SK-N-SH (cell line): ENCODE data around the gene HHLA2.

Experiments
- CTCF ChIP-seq: fragments of 200-600 bp; sonication (generic); IDR thresholded peaks from 2 replicates; pipeline ENCODE4 v1.6.1; 2017; ENCODE audit warnings: antibody characterized with exemption, mild to moderate bottlenecking, moderate library complexity
- EP300 ChIP-seq, 2 experiments: IDR thresholded peaks; 2 replicates each; pipeline versions ENCODE4 v1.4.0 to v1.6.1; 2012; ENCODE audit warnings: borderline replicate concordance in 1 of 2, low read depth in 1 of 2, low read length in 1 of 2
- EZH2phosphoT487 ChIP-seq: fragments of 200-600 bp; sonication (generic); IDR thresholded peaks from 2 replicates; pipeline ENCODE4 v1.6.1; 2017; ENCODE audit warnings: low read depth, mixed run types, mild to moderate bottlenecking, antibody characterized with exemption, moderate library complexity, borderline replicate concordance
- FOXJ3 ChIP-seq: sonication (generic); formaldehyde crosslinking; IDR thresholded peaks from 2 replicates; pipeline ENCODE4 v1.5.1; 2020; ENCODE audit warnings: mild to moderate bottlenecking, missing genetic modification reagents
- POLR2AphosphoS5 ChIP-seq: IDR thresholded peaks from 2 replicates; pipeline ENCODE4 v1.6.1; 2012; ENCODE audit warnings: low read depth, low read length
- SIN3A ChIP-seq: IDR thresholded peaks from 2 replicates; pipeline ENCODE4 v1.6.1; 2012; ENCODE audit warnings: low read depth, mild to moderate bottlenecking, low read length, moderate library complexity, borderline replicate concordance
- SMC3 ChIP-seq: IDR thresholded peaks from 2 replicates; pipeline ENCODE4 v1.6.1; 2012; ENCODE audit warnings: low read depth, low read length, improper control_type of control experiment
- TAF1 ChIP-seq: IDR thresholded peaks from 2 replicates; pipeline ENCODE4 v1.6.1; 2012; ENCODE audit warnings: low read depth, mild to moderate bottlenecking, low read length, moderate library complexity, borderline replicate concordance
- TF ChIP-seq, protein P1 (sequence below): IDR thresholded peaks from 2 replicates; pipeline ENCODE4 v1.6.1; 2012; ENCODE audit warnings: mild to moderate bottlenecking, low read depth, low read length, moderate library complexity

- TF ChIP-seq SMC3 (no peak), FOXJ3 (CRISPR knock-in tag) (no peak), EZH2phosphoT487 (no peak), TAF1 (no peak), CTCF (no peak), EP300 (IDR thresholded peaks at IDR 0.05; ENCODE audit: borderline replicate concordance in 1 of 2, low read depth in 1 of 2, low read length in 1 of 2) (no peak), SIN3A (no peak), POLR2AphosphoS5 (no peak)
- TF ChIP-seq, protein P1, sequence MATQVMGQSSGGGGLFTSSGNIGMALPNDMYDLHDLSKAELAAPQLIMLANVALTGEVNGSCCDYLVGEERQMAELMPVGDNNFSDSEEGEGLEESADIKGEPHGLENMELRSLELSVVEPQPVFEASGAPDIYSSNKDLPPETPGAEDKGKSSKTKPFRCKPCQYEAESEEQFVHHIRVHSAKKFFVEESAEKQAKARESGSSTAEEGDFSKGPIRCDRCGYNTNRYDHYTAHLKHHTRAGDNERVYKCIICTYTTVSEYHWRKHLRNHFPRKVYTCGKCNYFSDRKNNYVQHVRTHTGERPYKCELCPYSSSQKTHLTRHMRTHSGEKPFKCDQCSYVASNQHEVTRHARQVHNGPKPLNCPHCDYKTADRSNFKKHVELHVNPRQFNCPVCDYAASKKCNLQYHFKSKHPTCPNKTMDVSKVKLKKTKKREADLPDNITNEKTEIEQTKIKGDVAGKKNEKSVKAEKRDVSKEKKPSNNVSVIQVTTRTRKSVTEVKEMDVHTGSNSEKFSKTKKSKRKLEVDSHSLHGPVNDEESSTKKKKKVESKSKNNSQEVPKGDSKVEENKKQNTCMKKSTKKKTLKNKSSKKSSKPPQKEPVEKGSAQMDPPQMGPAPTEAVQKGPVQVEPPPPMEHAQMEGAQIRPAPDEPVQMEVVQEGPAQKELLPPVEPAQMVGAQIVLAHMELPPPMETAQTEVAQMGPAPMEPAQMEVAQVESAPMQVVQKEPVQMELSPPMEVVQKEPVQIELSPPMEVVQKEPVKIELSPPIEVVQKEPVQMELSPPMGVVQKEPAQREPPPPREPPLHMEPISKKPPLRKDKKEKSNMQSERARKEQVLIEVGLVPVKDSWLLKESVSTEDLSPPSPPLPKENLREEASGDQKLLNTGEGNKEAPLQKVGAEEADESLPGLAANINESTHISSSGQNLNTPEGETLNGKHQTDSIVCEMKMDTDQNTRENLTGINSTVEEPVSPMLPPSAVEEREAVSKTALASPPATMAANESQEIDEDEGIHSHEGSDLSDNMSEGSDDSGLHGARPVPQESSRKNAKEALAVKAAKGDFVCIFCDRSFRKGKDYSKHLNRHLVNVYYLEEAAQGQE = no peak
Measured at GRCh38 chr3:108271626-108272025, 24.7 kb upstream of the HHLA2 start.
